ENCODE results near the gene CUTA. TPM values are rescaled to one million over a fixed set of nuclear protein-coding genes. Genes with fewer than 3 reads are reported as not detected.
"Not testable (repeated sequence)": the region's sequence is repeated elsewhere in the genome, so short reads cannot be mapped to it uniquely, and the experiment has no call there.

CUTA gene
- total and polyA plus RNA-seq, 5 donors from 2014 or later = 202 to 529 (median 476) TPM

GRCh38 chr6:33405386-33405940, 12.4 kb downstream of the CUTA start:
- ATAC-seq (ENCODE audit: low read depth in 2 of 2) (no peak), DNase-seq (no peak)
- Histone ChIP-seq H3K27ac (ENCODE audit: insufficient read depth, low read length, poor library complexity, severe bottlenecking) (no peak overlapping the region), H3K9me3 (ENCODE audit: control insufficient read depth in 2 of 2, low read length in 2 of 2) (no peaks in the 10 kb centered on the region), H3K36me3 (ENCODE audit: control insufficient read depth, insufficient read depth, low read length) (no peaks in the 10 kb centered on the region), H3K27me3 (ENCODE audit: control insufficient read depth, insufficient read depth, low read length) (no peaks in the 10 kb centered on the region), H3K4me3 (ENCODE audit: low read depth, low read length) (peak overlapping the region; percentile 32), H3K4me1 (ENCODE audit: control insufficient read depth, insufficient read depth, low read length, poor library complexity, severe bottlenecking) (peaks cover 13% of the 10 kb centered on the region)
- H3K9me3 Mint-ChIP-seq = no peaks in the 10 kb centered on the region
- peak overlapping the region in 1 of 4 donors; percentile 38 for H3K4me3 Mint-ChIP-seq
- peak overlapping the region; percentile 81 to 92 (median 89) for H3K27ac Mint-ChIP-seq
- H3K36me3 Mint-ChIP-seq = no peaks in the 10 kb centered on the region
- H3K4me1 Mint-ChIP-seq = peaks cover 5 to 27% (median 21%) of the 10 kb centered on the region in 4 donors
- H3K27me3 Mint-ChIP-seq = peaks cover 5% of the 10 kb centered on the region

- peaks cover 3 to 24% (median 19%) of the 10 kb centered on the region in 4 donors for H3K4me1 Mint-ChIP-seq
- H3K4me3 Mint-ChIP-seq = peak overlapping the region in 3 of 4 donors; percentile 32 to 48 (median 43)
- H3K4me3 ChIP-seq (ENCODE audit: low read depth, low read length) = no peak overlapping the region
- DNase-seq (no peak), ATAC-seq (ENCODE audit: low read depth in 2 of 2) (no peak)
- H3K9me3 ChIP-seq (ENCODE audit: control insufficient read depth in 2 of 2, low read length in 2 of 2) = no peaks in the 10 kb centered on the region
- no peaks in the 10 kb centered on the region for H3K36me3 ChIP-seq (ENCODE audit: control insufficient read depth, insufficient read depth, low read length)
- H3K27me3 Mint-ChIP-seq = peaks cover 5% of the 10 kb centered on the region
- H3K27ac ChIP-seq (ENCODE audit: insufficient read depth, low read length, poor library complexity, severe bottlenecking) = no peak overlapping the region
- no peaks in the 10 kb centered on the region for H3K9me3 Mint-ChIP-seq
- H3K27me3 ChIP-seq (ENCODE audit: control insufficient read depth, insufficient read depth, low read length) = no peaks in the 10 kb centered on the region
- no peaks in the 10 kb centered on the region for H3K36me3 Mint-ChIP-seq
- peaks cover 11% of the 10 kb centered on the region for H3K4me1 ChIP-seq (ENCODE audit: control insufficient read depth, insufficient read depth, low read length, poor library complexity, severe bottlenecking)
- peak overlapping the region in 1 of 3 donors; percentile 82 for H3K27ac Mint-ChIP-seq
Observed at GRCh38 chr6:33404884-33405283, 13.0 kb downstream of the CUTA start.

DNA sequence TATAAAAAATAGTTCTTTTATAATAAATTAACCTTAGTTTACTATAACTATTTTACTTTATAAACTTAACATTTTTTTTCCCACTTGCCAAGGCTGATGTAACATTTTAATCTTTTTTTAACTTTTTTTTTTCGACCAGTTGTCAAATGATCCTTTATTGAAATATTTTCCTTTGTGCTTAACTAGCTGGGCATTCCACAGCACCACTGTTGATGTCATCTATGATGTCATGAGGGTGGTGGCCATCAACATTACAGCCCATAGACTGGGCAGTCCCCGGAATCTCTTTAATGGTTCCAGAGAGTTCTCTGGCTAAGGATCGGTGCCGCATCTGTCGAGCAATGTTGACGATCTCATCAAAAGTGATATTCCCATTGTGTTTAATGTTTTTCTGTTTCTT, 18.0 kb downstream of the CUTA start:
- DNase-seq; H3K27ac Mint-ChIP-seq; H3K9me3 ChIP-seq (ENCODE audit: control insufficient read depth in 2 of 2, low read length in 2 of 2); H3K36me3 ChIP-seq (ENCODE audit: control insufficient read depth, insufficient read depth, low read length); H3K4me3 ChIP-seq (ENCODE audit: low read depth, low read length); H3K4me1 ChIP-seq (ENCODE audit: control insufficient read depth, insufficient read depth, low read length, poor library complexity, severe bottlenecking); H3K4me3 Mint-ChIP-seq; H3K9me3 Mint-ChIP-seq; H3K27me3 ChIP-seq (ENCODE audit: control insufficient read depth, insufficient read depth, low read length); H3K36me3 Mint-ChIP-seq; H3K27me3 Mint-ChIP-seq; H3K27ac ChIP-seq (ENCODE audit: insufficient read depth, low read length, poor library complexity, severe bottlenecking); ATAC-seq (ENCODE audit: low read depth in 2 of 2): not testable (repeated sequence)
- H3K4me1 Mint-ChIP-seq = peaks cover 0 to 23% (median 15%) of the 10 kb centered on the region in 4 donors

DNA sequence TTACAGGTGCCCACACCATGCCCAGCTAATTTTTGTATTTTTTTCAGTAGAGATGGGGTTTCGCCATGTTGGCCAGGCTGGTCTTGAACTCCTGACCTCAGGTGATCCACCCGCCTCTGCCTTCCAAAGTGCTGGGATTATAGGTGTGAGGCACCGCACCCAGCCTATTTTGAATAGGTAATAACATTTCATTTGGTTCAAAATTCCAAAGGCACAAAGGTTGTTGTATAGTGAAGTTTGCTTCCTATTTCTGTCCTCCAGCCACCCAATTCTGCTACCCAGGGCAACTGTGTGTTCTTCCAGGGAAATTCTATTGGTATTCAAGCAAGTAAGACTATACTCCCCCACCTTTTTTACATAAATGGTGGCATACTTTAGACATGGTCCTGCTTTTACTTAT, 19.3 kb downstream of the CUTA start:
- H3K27ac Mint-ChIP-seq = peak overlapping the region in 1 of 3 donors; percentile 63
- H3K27me3 ChIP-seq (ENCODE audit: control insufficient read depth, insufficient read depth, low read length); ATAC-seq (ENCODE audit: low read depth in 2 of 2); H3K4me3 ChIP-seq (ENCODE audit: low read depth, low read length); H3K27ac ChIP-seq (ENCODE audit: insufficient read depth, low read length, poor library complexity, severe bottlenecking); H3K9me3 Mint-ChIP-seq; H3K36me3 ChIP-seq (ENCODE audit: control insufficient read depth, insufficient read depth, low read length); H3K36me3 Mint-ChIP-seq; H3K27me3 Mint-ChIP-seq; DNase-seq; H3K4me1 ChIP-seq (ENCODE audit: control insufficient read depth, insufficient read depth, low read length, poor library complexity, severe bottlenecking); H3K4me3 Mint-ChIP-seq; H3K9me3 ChIP-seq (ENCODE audit: control insufficient read depth in 2 of 2, low read length in 2 of 2): not testable (repeated sequence)
- peaks cover 0 to 21% (median 13%) of the 10 kb centered on the region in 4 donors for H3K4me1 Mint-ChIP-seq

- no peaks in the 10 kb centered on the region for H3K9me3 Mint-ChIP-seq
- peak overlapping the region in 1 of 4 donors; percentile 21 for H3K4me3 Mint-ChIP-seq
- Histone ChIP-seq H3K4me3 (ENCODE audit: low read depth, low read length) (no peak overlapping the region), H3K4me1 (ENCODE audit: control insufficient read depth, insufficient read depth, low read length, poor library complexity, severe bottlenecking) (peaks cover 14% of the 10 kb centered on the region), H3K27me3 (ENCODE audit: control insufficient read depth, insufficient read depth, low read length) (no peaks in the 10 kb centered on the region), H3K9me3 (ENCODE audit: control insufficient read depth in 2 of 2, low read length in 2 of 2) (no peaks in the 10 kb centered on the region), H3K27ac (ENCODE audit: insufficient read depth, low read length, poor library complexity, severe bottlenecking) (no peak overlapping the region), H3K36me3 (ENCODE audit: control insufficient read depth, insufficient read depth, low read length) (no peaks in the 10 kb centered on the region)
- H3K27ac Mint-ChIP-seq = peak overlapping the region in 2 of 3 donors; percentile 83 to 90
- DNase-seq = no peak
- no peak for ATAC-seq (ENCODE audit: low read depth in 2 of 2)
- H3K36me3 Mint-ChIP-seq = no peaks in the 10 kb centered on the region
- peaks cover 4 to 25% (median 17%) of the 10 kb centered on the region in 4 donors for H3K4me1 Mint-ChIP-seq
- H3K27me3 Mint-ChIP-seq = no peaks in the 10 kb centered on the region
Observed at GRCh38 chr6:33397541-33397940, 20.4 kb downstream of the CUTA start.

GRCh38 chr6:33392979-33393378, 24.9 kb downstream of the CUTA start:
- Mint-ChIP-seq H3K27me3 (no peaks in the 10 kb centered on the region), H3K4me3 (peak overlapping the region; percentile 52 to 93 (median 90)), H3K9me3 (no peaks in the 10 kb centered on the region), H3K36me3 (no peaks in the 10 kb centered on the region), H3K27ac (peak overlapping the region in 2 of 3 donors; percentile 91 to 97), H3K4me1 (peaks cover 6 to 46% (median 28%) of the 10 kb centered on the region in 4 donors)
- Histone ChIP-seq H3K4me1 (ENCODE audit: control insufficient read depth, insufficient read depth, low read length, poor library complexity, severe bottlenecking) (peaks cover 29% of the 10 kb centered on the region), H3K27me3 (ENCODE audit: control insufficient read depth, insufficient read depth, low read length) (no peaks in the 10 kb centered on the region), H3K36me3 (ENCODE audit: control insufficient read depth, insufficient read depth, low read length) (no peaks in the 10 kb centered on the region), H3K9me3 (ENCODE audit: control insufficient read depth in 2 of 2, low read length in 2 of 2) (no peaks in the 10 kb centered on the region), H3K27ac (ENCODE audit: insufficient read depth, low read length, poor library complexity, severe bottlenecking) (peak overlapping the region; percentile 92), H3K4me3 (ENCODE audit: low read depth, low read length) (peak overlapping the region; percentile 78)
- DNase-seq (no peak), ATAC-seq (ENCODE audit: low read depth in 2 of 2) (no peak)

- Histone ChIP-seq H3K36me3 (ENCODE audit: control insufficient read depth, insufficient read depth, low read length) (no peaks in the 10 kb centered on the region), H3K4me1 (ENCODE audit: control insufficient read depth, insufficient read depth, low read length, poor library complexity, severe bottlenecking) (peaks cover 29% of the 10 kb centered on the region), H3K27me3 (ENCODE audit: control insufficient read depth, insufficient read depth, low read length) (no peaks in the 10 kb centered on the region), H3K27ac (ENCODE audit: insufficient read depth, low read length, poor library complexity, severe bottlenecking) (peak overlapping the region; percentile 92), H3K4me3 (ENCODE audit: low read depth, low read length) (peak overlapping the region; percentile 78), H3K9me3 (ENCODE audit: control insufficient read depth in 2 of 2, low read length in 2 of 2) (no peaks in the 10 kb centered on the region)
- Mint-ChIP-seq H3K4me3 (peak overlapping the region; percentile 84 to 93 (median 90)), H3K4me1 (peaks cover 6 to 46% (median 28%) of the 10 kb centered on the region in 4 donors), H3K36me3 (no peaks in the 10 kb centered on the region), H3K27me3 (no peaks in the 10 kb centered on the region), H3K27ac (peak overlapping the region in 2 of 3 donors; percentile 91 to 97), H3K9me3 (no peaks in the 10 kb centered on the region)
- no peak for ATAC-seq (ENCODE audit: low read depth in 2 of 2)
- peak in 1 of 3 donors; percentile 55 for DNase-seq
Observed at GRCh38 chr6:33392595-33392948, 25.3 kb downstream of the CUTA start.

Measured in CD4-positive, CD25-positive, alpha-beta regulatory T cell (primary cell).